ENCODE results near the gene ACSM2B. TPM values are rescaled to one million over a fixed set of nuclear protein-coding genes. Genes with fewer than 3 reads are reported as not detected.
"Not testable (repeated sequence)": the region's sequence is repeated elsewhere in the genome, so short reads cannot be mapped to it uniquely, and the experiment has no call there.

Gene ACSM2B
- total RNA-seq, 1 donor from 2014 or later = not detected

DNA sequence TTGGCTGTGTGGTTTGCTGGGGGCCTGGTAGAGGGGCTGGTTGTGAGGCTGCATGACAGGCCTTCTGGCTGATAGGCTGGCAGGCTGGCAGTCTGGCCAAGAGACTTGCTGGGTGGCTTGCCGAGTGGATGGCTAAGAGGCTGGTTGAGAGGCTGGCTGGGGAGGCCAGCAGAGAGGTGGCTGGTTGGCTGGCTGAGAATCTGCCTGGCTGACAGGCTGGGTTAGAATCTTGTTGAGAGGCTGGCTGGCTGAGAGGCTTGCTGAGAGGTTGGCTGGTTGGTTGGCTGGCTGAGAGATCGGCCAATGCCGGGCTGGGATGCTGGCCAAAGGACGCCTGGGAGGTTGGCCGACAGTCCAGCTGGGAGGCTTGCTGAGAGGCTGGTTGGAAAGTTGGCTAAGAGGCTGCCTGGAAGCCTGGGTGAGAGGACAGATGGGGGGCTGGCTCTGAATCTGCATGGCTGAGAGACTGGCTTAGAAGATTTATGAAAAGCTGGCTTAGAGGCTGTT lies 35.9 kb upstream of the ACSM2B start:
- intact Hi-C loops (cut with DNase I) = no loop called here
- Histone ChIP-seq H3K27me3 (ENCODE audit: low read depth) (no peaks in the 10 kb centered on the region), H3K4me1 (peaks cover 19% of the 10 kb centered on the region), H3K36me3 (no peaks in the 10 kb centered on the region), H3K9me3 (no peaks in the 10 kb centered on the region), H3K4me3 (no peak overlapping the region), H3K27ac (peak overlapping the region; percentile 49)
- TF ChIP-seq, protein P1, sequence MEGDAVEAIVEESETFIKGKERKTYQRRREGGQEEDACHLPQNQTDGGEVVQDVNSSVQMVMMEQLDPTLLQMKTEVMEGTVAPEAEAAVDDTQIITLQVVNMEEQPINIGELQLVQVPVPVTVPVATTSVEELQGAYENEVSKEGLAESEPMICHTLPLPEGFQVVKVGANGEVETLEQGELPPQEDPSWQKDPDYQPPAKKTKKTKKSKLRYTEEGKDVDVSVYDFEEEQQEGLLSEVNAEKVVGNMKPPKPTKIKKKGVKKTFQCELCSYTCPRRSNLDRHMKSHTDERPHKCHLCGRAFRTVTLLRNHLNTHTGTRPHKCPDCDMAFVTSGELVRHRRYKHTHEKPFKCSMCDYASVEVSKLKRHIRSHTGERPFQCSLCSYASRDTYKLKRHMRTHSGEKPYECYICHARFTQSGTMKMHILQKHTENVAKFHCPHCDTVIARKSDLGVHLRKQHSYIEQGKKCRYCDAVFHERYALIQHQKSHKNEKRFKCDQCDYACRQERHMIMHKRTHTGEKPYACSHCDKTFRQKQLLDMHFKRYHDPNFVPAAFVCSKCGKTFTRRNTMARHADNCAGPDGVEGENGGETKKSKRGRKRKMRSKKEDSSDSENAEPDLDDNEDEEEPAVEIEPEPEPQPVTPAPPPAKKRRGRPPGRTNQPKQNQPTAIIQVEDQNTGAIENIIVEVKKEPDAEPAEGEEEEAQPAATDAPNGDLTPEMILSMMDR (IDR thresholded peaks at IDR 0.05) = no peak
- DNase-seq (no peak), ATAC-seq (peak; percentile 1 to 12)

DNA sequence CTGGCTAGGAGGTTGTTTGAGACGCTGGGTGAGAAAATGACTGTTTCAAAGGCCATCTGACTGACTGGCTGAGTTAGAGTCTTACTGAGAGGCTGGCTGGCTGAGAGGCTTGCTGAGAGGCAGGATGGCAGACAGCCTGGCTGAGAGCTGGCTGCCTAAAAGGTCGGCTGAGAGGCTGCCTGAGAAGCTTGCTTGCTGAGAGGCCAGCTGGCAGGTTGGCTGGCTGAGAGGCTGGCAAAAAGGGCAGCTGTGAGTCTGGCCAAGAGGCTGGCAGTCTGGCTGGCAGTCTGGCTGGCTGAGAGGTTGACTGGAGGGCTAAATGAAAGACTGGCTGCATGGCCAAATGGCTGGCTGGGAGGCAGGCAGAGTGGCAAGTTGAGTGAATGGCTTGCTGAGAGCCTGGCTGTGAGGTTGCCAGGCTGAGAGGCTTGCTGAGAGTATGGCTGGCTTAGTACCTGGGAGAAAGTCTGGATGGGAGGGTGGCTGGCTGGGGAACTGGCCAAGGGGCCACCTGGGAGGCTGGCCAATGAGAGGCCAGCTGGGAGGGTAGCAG lies 35.3 kb upstream of the ACSM2B start:
- intact Hi-C loops (cut with DNase I) = no loop called here

DNA sequence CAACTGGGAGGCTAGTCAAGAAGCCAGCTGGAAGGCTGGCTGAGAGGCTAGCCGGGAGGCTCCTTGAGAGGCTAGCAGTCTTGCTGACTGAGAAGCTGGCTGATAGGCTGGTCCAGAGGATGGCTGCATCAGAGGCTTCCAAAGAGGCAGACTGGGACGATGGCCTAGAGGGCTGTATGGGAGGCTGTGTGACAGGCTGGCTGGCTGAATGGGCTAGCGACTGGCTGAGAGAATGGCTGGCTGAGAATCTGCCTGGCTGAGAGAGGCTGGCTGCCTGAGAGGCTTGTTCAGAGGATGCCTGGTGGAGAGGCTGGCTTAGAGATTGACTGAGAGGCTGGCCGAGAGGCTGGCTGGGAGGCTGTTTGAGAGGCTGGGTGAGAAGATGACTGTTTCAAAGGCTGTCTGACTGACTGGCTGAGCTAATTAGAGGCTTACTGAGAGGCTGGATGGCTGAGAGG lies 34.8 kb upstream of the ACSM2B start:
- TF ChIP-seq, protein P1 (IDR thresholded peaks at IDR 0.05) = no peak
- intact Hi-C loops (cut with DNase I) = no loop called here
- no peak for ATAC-seq

More for the DNA sequence above, 35.3 kb upstream of the ACSM2B start:
- no peaks in the 10 kb centered on the region for H3K9me3 ChIP-seq
- DNase-seq (peak; percentile 67), ATAC-seq (peak in 1 of 2 donors; percentile 40)
- H3K4me1 ChIP-seq = peaks cover 19% of the 10 kb centered on the region
- peak overlapping the region; percentile 49 for H3K27ac ChIP-seq
- H3K36me3 ChIP-seq = no peaks in the 10 kb centered on the region
- TF ChIP-seq, protein P1 (IDR thresholded peaks at IDR 0.05) = no peak
- H3K4me3 ChIP-seq = no peak overlapping the region
- H3K27me3 ChIP-seq (ENCODE audit: low read depth) = no peaks in the 10 kb centered on the region

DNA sequence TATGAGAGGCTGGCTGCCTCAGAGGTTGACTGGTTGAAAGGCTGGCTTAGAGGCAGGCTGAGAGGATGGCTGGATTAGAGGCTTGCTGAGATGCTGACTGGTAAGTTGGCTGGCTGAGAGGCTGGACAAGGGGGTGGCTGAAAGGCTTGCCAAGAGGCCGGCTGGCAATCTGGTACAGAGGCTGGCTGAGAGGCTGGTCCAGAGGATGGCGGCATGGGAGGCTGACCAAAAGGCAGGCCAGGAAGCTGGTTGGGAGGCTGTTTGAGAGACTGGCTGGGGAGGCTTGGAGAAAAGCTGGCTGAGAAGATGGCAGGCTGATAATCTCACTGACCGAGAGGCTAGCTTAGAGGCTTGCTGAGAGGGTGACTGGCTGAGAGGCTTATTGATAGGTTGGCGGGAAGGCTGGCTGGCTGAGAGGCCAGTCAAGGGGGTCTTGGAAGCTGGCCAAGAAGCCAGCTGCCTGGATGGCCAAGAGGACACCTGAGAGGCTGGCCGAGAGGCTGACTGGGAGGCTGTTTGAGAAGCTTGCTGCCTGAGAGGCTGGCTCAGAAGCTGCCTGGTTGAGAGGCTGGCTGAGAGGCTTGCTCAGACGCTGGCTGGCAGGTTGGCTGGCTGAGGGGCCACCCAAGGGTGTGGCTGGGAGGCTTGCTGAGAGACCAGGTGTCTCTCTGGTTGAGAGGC lies 34.2 kb upstream of the ACSM2B start:
- peak; percentile 64 for DNase-seq
- no peaks in the 10 kb centered on the region for H3K27me3 ChIP-seq (ENCODE audit: low read depth)
- H3K36me3 ChIP-seq = no peaks in the 10 kb centered on the region
- no peaks in the 10 kb centered on the region for H3K9me3 ChIP-seq
- H3K27ac ChIP-seq = peak overlapping the region; percentile 36
- ATAC-seq = peak in 1 of 2 donors; percentile 0
- intact Hi-C loops (cut with DNase I) = no loop called here
- TF ChIP-seq, protein P1 (IDR thresholded peaks at IDR 0.05) = no peak
- H3K4me3 ChIP-seq = no peak overlapping the region
- peaks cover 19% of the 10 kb centered on the region for H3K4me1 ChIP-seq

More for the DNA sequence above, 34.8 kb upstream of the ACSM2B start:
- no peaks in the 10 kb centered on the region for H3K9me3 ChIP-seq
- no peak for DNase-seq
- peaks cover 19% of the 10 kb centered on the region for H3K4me1 ChIP-seq
- H3K36me3 ChIP-seq = no peaks in the 10 kb centered on the region
- H3K4me3 ChIP-seq = no peak overlapping the region
- peak overlapping the region; percentile 49 for H3K27ac ChIP-seq
- no peaks in the 10 kb centered on the region for H3K27me3 ChIP-seq (ENCODE audit: low read depth)

DNA sequence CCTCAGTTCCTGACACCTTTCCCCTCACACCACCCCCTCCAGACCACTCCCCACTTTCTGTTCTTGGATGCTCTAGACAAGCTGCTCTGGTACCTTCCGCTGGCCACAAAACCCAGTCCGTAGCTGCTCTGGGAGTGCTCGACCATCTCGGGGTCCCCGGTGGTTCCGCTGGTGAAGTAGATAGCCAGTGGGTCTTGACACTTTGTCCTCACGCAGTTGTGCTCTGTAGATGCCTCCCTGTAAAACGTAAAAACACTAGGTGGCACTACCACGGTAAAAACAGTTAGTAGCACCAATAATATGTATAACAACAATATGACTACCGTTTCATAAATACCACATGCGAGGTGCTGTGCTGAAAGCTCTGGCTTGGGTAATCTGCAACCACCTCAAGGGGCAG lies 26.0 kb upstream of the ACSM2B start:
- H3K4me3 ChIP-seq; DNase-seq; intact Hi-C loops (cut with DNase I); H3K9me3 ChIP-seq; H3K27me3 ChIP-seq (ENCODE audit: low read depth); H3K36me3 ChIP-seq; H3K4me1 ChIP-seq; H3K27ac ChIP-seq: not testable (repeated sequence)
- ATAC-seq = peak; percentile 66 to 74

DNA sequence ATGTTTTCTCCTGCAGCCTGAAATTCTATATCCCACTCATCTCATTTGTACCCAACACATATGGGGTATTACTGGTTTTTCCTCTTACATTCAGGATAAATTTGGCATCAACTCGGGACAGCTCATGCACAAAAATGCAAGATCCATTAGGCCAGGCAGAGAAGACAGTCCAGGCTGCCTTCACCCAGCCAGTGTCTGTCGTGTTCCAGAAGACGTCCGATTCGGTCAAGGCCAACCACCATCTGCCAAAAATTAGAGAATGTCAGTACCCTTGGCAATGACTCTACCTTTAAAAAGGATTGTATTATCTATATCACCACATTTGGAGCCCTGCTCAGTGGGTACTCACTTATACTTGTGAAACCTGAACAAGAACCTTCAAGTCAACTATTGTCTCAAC lies 23.3 kb upstream of the ACSM2B start:
- DNase-seq; intact Hi-C loops (cut with DNase I); H3K36me3 ChIP-seq; H3K4me3 ChIP-seq; H3K27me3 ChIP-seq (ENCODE audit: low read depth); H3K27ac ChIP-seq; H3K4me1 ChIP-seq; ATAC-seq; H3K9me3 ChIP-seq: not testable (repeated sequence)
